HG02981 (cell line): Measurements from ENCODE around the gene AKNAD1.

ENCODE experiments used
- ATAC-seq: cut with Tn5 transposase; IDR thresholded peaks from one replicate; pipeline ENCODE4 v1.9.1; 2021; ENCODE audit warnings: mild to moderate bottlenecking, moderate library complexity; ENCODE audit not compliant: unreplicated experiment

Gene AKNAD1

DNA sequence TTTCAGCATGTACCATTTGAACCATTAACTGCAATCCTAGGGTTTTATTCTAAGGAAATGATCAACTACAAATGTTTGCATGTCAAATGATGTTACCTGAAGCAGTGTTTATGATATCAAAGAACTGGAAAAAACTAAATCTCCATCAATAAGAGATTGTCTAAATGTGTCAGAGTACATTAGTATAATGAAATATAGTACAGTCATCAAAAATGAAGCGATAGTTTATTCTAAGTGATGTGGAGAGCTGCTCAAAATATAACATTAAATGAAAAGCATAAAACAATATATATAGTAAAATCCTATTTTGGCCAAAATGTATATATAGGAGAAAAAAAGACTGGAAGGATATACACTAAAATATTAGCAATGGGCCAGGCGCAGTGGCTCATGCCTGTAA, 24.0 kb downstream of the AKNAD1 start:
- ATAC-seq: no peak

GRCh38 chr1:108831225-108831624, 25.7 kb downstream of the AKNAD1 start:
- no peak for ATAC-seq

- ATAC-seq: no peak
Observed at GRCh38 chr1:108830119-108831008, 26.5 kb downstream of the AKNAD1 start.

GRCh38 chr1:108829498-108829916, 27.4 kb downstream of the AKNAD1 start:
- ATAC-seq: no peak

GRCh38 chr1:108828074-108828961, 28.6 kb downstream of the AKNAD1 start:
- peak; percentile 64 for ATAC-seq

DNA sequence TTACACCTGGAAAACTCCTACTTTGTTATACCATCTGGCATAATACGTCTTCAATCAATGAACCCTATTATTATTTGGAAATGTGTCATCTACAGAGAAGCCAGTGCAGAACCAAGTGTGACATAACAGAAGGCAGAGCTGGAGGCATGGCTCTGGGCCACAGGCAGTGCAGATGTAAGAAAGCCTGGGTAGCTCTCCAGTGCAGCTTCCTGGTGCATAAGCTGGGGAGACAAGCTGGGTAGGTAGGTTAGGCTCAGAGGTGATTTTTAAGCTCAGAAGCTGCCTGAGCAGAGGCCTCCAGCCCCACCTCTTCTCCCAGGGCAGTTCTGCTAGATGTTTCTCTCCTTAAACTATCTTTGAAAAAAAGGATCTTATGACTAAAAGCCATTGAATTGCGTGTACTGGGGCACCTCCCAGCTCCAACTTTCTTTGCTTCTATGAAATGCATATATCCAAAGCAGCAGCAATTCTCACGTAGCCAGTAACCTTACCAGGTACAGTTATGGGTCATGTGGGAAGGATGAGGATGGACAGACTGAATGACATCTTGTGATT, 30.7 kb downstream of the AKNAD1 start:
- ATAC-seq: no peak

DNA sequence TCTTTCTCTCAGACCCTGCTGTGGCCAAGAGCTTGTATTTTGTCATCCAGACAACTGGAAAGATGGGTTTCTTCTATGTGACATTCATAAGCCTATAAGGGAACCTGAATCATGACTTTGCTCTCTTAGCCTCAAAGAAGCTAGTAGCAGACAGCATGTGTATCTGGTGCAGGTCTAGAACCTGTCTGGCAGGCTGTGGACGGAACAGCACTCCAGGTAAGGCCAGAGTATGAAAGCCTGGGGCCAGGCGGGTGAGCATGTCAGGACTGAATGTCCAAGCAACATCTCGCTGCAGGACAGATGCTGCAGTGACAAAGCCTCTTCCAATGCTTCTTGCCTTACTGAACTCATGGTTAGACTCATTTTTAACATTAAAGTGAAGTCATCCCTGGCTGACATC, 32.8 kb downstream of the AKNAD1 start:
- no peak for ATAC-seq

DNA sequence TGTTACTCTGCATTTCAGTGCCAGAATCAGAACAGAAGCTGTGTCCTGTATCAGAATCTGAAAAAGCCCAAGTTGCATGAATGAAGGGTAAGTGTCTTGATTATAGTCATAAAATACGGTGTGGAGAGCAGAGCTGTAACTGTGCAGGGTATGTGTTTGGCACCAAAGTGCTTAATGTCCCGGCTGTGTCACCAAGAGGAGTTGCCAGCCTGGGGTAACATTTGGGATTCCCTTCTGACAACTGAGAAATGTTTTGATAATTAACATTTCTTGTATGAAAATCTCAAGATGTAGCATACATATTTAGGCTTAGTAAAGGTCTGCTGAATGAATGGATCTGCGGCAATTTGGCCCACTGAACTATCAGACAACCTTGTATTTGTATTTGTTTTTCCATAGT, 33.3 kb downstream of the AKNAD1 start:
- no peak for ATAC-seq

- no peak for ATAC-seq
Observed at GRCh38 chr1:108819878-108820277, 37.0 kb downstream of the AKNAD1 start.

DNA sequence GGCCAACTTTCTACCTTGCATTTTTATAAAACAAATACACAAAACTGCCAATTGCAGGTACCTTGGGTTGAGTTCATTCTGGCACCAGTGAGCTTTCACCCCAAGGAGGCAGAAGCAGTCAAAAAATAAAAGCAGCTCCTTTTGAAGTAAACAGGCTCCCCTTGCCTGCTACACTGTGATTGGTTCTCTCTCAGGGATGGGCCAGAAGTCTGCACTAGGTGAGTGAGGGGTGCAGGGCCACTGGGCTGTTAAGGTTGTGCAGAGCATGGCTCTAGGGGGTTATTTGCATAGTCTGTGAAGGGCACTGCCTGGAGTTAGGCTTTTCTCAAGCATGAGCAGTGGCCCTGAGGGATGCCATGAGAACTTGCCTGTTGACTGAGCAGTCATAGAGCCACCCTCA, 39.1 kb downstream of the AKNAD1 start:
- no peak for ATAC-seq

DNA sequence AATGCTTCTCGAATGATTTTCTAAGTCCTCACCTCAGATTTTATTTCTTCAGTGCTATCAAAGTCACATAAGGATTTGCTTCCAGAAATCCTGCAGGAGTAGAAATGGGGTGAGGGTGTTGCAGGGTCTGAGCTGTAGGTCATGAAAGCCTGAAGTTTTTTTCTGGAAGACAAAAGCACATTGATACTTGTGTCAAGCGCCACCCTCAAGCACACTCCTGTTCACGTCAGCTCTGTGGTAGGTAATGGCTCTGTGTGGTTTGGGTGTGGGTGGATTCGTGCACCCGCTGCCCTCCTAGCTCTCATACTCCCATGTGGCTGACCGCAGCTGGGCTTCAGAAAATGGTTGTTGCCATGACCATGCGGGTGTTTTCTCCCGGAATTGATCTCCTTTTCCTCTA, 39.9 kb downstream of the AKNAD1 start:
- ATAC-seq: no peak

GRCh38 chr1:108816049-108816893, 40.6 kb downstream of the AKNAD1 start:
- ATAC-seq: no peak

DNA sequence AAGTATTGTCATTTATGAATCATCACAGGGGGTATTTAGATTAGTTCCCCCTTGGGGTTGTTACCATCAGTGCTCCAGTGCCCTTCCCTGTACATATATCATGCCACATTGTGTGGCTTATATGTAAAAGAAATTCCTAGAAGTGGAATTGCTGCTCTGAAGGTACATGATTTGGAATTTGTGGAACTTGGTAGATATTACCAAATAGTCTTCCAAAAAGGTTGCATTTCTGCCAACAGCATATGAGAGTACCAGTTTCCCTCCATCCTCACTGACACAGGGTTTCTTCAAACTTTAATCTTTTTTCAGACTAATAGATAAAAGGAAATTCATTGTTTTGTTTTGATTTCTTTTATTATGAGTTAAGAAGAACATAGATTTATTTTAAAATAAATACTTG, 41.3 kb downstream of the AKNAD1 start:
- no peak for ATAC-seq

- no peak for ATAC-seq
Observed at GRCh38 chr1:108814343-108815125, 42.4 kb downstream of the AKNAD1 start.

DNA sequence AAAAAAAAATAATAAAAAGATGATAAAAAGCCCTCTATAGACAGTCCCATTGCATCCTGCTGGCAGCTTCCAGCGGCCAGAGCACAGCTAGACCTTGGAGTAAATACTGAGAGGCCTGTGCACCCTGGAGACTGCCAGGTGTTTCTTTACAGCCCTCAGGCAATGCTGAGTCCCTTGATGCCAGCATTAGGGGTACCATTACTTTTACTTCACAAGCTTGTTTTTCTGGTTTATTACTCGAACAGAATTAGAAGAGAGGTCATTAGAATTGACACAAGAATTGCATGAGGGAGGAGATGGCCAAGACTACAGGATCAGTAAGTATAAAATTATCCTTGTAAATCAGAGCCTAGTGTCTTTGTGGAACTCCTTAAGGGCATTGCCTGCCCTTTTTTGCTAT, 43.6 kb downstream of the AKNAD1 start:
- no peak for ATAC-seq

DNA sequence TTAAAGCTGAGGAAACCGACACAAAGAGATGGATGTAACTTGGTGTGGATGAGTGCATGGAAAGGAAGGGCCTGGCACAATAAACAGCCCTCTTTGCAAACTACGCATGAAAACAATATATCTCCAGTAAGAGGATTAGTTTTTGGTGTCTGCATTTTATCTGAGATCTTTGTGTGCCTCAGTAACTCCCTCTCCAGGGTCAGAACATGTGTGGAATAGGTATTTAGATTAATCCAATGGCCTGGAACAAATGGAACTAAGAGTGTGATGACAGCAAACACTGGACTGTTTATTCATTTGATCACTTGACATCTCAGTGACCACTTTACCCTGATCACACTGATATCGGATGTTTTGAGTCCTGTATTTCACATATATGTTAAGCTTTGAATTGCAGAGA, 45.3 kb downstream of the AKNAD1 start:
- ATAC-seq: no peak

GRCh38 chr1:108808438-108808837, 48.5 kb downstream of the AKNAD1 start:
- no peak for ATAC-seq

DNA sequence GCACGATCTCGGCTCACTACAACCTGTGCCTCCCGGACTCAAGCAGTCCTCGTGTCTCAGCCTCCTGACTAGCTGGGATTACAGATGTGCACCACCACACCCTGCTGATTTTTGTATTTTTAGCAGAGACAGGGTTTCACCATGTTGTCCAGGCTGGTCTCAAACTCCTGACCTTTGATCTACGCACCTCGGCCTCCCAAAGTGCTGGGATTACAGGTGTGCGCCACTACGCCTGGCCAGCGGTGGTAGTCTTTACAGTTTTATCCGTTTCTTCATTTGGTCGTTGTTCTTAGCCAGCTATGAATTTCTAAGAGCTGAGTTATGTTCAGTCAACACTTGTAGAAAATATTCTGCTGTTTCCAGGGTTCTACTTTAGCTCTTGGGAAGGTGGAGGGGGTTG, 53.3 kb downstream of the AKNAD1 start:
- ATAC-seq: no peak

- ATAC-seq: no peak
Observed at GRCh38 chr1:108801101-108801500, 55.8 kb downstream of the AKNAD1 start.

GRCh38 chr1:108799001-108799400, 57.9 kb downstream of the AKNAD1 start:
- ATAC-seq: no peak
